Progenitor cell of endocrine pancreas (in vitro differentiated cells): ENCODE measurements around the gene SDC3. TPM values are rescaled to one million over a fixed set of nuclear protein-coding genes. Genes with fewer than 3 reads are reported as not detected.

Source experiments
- DNase-seq: peaks from one replicate; pipeline ENCODE4 v3.0.0; 2021; ENCODE audit warnings: low spot score; ENCODE audit not compliant: unreplicated experiment
- H3K27ac Mint-ChIP-seq: 2 replicates; pipeline ENCODE4 v1.8.0; 2021; ENCODE audit warnings: mild to moderate bottlenecking, moderate library complexity, mixed read lengths
- H3K27me3 Mint-ChIP-seq: 2 replicates; pipeline ENCODE4 v1.8.0; 2021; ENCODE audit warnings: mixed read lengths
- H3K36me3 Mint-ChIP-seq: 2 replicates; pipeline ENCODE4 v1.8.0; 2022; ENCODE audit warnings: mixed read lengths; ENCODE audit not compliant: insufficient read depth
- H3K4me1 Mint-ChIP-seq: 2 replicates; pipeline ENCODE4 v1.8.0; 2021; ENCODE audit warnings: low read depth, mixed read lengths
- H3K4me3 Mint-ChIP-seq: 2 replicates; pipeline ENCODE4 v1.8.0; 2021; ENCODE audit warnings: low read depth, mild to moderate bottlenecking, moderate library complexity, mixed read lengths
- H3K9me3 Mint-ChIP-seq: 2 replicates; pipeline ENCODE4 v1.8.0; 2021; ENCODE audit warnings: low read depth, mixed read lengths
- total RNA-seq: library from RNA; stranded (reverse); gene quantifications from 2 replicates; pipeline ENCODE4 v1.2.1, GENCODE V29; 2021
- TF ChIP-seq, protein P1 (sequence below): fragments of 200-600 bp; sonication (generic); IDR thresholded peaks from one replicate; pipeline ENCODE4 v1.5.0; 2021; ENCODE audit warnings: antibody characterized with exemption, mild to moderate bottlenecking; ENCODE audit not compliant: unreplicated experiment

Gene SDC3
- total RNA-seq, 1 donor from 2014 or later, result 33.7 TPM

DNA sequence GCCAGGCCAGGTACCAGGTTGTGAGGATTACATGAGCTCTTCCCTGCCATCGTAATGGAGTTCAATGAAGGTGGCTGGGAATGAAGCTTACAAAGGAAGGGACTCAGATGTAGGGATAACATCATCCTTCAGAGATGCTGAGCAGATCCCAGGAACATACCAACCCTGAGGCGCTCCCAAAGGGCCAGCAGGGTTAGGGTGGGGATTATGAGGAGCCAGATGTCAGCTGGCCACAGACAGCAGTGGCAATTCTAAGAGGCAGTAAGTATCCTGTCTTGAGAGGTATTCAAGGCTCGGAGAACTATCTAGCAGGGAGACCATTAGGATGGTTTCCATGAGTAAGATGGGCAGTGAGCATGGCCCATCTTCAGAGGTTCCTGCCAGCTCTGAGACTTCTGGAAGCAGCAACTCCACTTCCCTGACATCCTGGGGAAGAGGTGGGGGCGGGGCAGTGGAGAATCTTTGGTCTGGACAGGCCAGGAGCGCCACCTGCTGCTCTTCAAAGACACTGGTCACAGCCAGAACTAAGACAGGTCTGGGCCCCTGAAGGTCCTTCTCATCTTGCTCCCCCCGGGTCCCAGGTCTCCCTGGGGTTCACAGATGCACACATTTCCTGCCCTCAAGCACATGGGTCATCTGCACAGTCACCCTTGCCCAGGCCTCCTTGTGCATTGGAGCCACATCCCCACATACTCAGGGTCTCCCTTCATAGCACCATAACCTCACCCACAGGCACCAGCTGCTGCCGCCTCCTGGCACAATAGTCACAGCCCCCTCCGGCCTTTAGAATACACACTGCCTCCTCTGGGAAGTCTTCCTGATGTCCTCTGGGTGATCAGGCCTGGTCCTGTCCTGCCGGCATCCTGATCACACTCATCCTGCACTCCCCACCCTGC, 2.7 kb upstream of the SDC3 start:
- no peaks in the 10 kb centered on the region for H3K36me3 Mint-ChIP-seq

GRCh38 chr1:30909365-30910068, 959 bp upstream of the SDC3 start:
- DNase-seq, result no peak
- H3K9me3 Mint-ChIP-seq, result no peaks in the 10 kb centered on the region
- no peaks in the 10 kb centered on the region for H3K36me3 Mint-ChIP-seq
- H3K27me3 Mint-ChIP-seq, result peaks cover 20% of the 10 kb centered on the region
- H3K4me1 Mint-ChIP-seq, result peaks cover 10% of the 10 kb centered on the region
- TF ChIP-seq, protein P1, sequence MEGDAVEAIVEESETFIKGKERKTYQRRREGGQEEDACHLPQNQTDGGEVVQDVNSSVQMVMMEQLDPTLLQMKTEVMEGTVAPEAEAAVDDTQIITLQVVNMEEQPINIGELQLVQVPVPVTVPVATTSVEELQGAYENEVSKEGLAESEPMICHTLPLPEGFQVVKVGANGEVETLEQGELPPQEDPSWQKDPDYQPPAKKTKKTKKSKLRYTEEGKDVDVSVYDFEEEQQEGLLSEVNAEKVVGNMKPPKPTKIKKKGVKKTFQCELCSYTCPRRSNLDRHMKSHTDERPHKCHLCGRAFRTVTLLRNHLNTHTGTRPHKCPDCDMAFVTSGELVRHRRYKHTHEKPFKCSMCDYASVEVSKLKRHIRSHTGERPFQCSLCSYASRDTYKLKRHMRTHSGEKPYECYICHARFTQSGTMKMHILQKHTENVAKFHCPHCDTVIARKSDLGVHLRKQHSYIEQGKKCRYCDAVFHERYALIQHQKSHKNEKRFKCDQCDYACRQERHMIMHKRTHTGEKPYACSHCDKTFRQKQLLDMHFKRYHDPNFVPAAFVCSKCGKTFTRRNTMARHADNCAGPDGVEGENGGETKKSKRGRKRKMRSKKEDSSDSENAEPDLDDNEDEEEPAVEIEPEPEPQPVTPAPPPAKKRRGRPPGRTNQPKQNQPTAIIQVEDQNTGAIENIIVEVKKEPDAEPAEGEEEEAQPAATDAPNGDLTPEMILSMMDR, result no peak
- H3K27ac Mint-ChIP-seq, result peak overlapping the region; percentile 15
- peak overlapping the region; percentile 66 for H3K4me3 Mint-ChIP-seq

More for the DNA sequence above, 2.7 kb upstream of the SDC3 start:
- TF ChIP-seq, protein P1, result peak; percentile 82
- Mint-ChIP-seq H3K27me3 (peaks cover 19% of the 10 kb centered on the region), H3K9me3 (no peaks in the 10 kb centered on the region), H3K4me3 (no peak overlapping the region), H3K27ac (no peak overlapping the region), H3K4me1 (peaks cover 9% of the 10 kb centered on the region)
- DNase-seq, result peak; percentile 63

DNA sequence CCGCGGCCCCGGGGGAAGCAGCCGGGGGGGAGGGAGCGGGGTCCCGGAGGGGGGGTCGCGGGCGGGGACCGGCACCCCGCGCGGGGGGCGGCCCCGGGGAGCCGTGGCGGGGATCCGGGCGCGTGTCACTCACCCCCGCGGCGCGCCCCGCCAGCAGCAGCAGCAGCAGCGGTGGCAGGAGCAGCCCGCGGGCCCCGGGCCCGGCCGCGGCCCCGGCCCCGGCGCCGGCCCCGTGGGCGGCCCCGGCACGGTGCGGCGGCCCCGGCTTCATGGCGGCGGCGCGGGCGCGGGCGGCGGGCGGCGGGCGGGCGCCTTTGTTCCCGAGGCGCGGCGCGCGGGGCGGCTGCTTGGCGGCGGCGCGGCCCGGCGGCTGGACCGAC, 252 bp downstream of the SDC3 start:
- Mint-ChIP-seq H3K4me1 (peaks cover 11% of the 10 kb centered on the region), H3K4me3 (no peak overlapping the region), H3K36me3 (no peaks in the 10 kb centered on the region), H3K9me3 (no peaks in the 10 kb centered on the region), H3K27ac (no peak overlapping the region), H3K27me3 (peaks cover 20% of the 10 kb centered on the region)
- DNase-seq, result no peak
- TF ChIP-seq, protein P1, result no peak

DNA sequence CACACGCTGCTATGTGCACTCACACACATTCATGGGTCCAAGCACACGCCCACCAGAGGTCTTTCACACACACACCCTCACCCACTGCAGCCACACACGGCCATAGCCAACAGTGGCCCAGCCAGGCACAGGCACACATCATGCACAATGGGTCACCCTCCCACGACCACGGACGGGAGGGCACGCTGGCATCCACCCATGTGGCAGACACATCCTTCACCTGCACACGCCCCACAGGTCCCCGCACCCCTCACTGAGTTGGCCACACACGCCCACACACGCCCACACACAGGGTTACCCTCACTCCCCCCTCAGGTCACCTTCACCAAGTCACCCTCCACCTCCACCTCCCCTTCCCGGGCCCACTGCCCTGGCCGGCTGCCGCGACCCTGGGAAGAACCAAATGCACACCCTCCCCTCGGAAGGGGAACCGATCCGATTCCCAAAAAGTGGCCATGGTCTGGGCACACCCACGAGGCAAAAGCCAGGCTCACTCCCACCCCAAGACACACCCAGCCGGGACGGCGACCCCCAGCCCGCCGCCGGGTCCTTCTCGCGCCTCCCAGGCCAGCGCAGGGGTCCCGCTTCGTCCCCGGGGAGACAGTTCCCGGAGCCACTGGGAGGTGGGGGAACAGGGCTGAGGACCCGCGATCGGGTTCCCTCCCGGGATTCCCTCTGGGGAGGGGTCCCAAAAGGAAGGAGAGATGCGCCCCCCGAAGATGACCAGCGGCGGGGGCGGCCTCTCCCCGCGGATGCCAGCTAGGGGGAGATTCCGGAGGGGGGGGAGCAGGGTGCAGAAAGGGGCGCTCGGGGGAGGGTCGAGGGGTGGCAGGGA, 860 bp downstream of the SDC3 start:
- DNase-seq, result no peak
- H3K27ac Mint-ChIP-seq, result peak overlapping the region; percentile 85
- H3K4me1 Mint-ChIP-seq, result peaks cover 13% of the 10 kb centered on the region

More for the DNA sequence above, 860 bp downstream of the SDC3 start:
- Mint-ChIP-seq H3K9me3 (no peaks in the 10 kb centered on the region), H3K4me3 (peak overlapping the region; percentile 86), H3K36me3 (no peaks in the 10 kb centered on the region), H3K27me3 (peaks cover 20% of the 10 kb centered on the region)
- TF ChIP-seq, protein P1, result no peak
